ENCODE measurements around the gene SARDH. TPM values are rescaled to one million over a fixed set of nuclear protein-coding genes. Genes with fewer than 3 reads are reported as not detected.

The SARDH gene
- polyA plus RNA-seq, 1 donor (not counting 4 experiments of a cell fraction or from before 2014, with no cell fraction given): 0.03 TPM

GRCh38 chr9:133712221-133713100, 25.7 kb downstream of the SARDH start:
- no peak overlapping the region for H3K4me3 ChIP-seq (ENCODE audit: control insufficient read depth in 2 of 3, extremely low read depth in 1 of 3, insufficient read depth in 2 of 3, low read depth in 1 of 3, low read length in 3 of 3)
- no peaks in the 10 kb centered on the region for H3K9me3 ChIP-seq (ENCODE audit: control insufficient read depth, low read depth, low read length)
- no peaks in the 10 kb centered on the region for H3K9me1 ChIP-seq (ENCODE audit: control insufficient read depth, extremely low read depth, insufficient read depth, low read length)
- DNase-seq (ENCODE audit: low read depth, low spot score) (no peak), FAIRE-seq (no peak)
- no peaks in the 10 kb centered on the region for H3K4me1 ChIP-seq (ENCODE audit: control insufficient read depth, extremely low read depth, insufficient read depth, low read length)
- H3K27ac ChIP-seq (ENCODE audit: control insufficient read depth, insufficient read depth, low read length): no peak overlapping the region
- peaks cover 8% of the 10 kb centered on the region for H3K27me3 ChIP-seq (ENCODE audit: control insufficient read depth, extremely low read depth, insufficient read depth, low read length)
- dilution Hi-C loops (cut with MboI; ENCODE audit: extremely low pct_ligation_motif_present, low sequenced_read_pairs): no loop called here
- H4K20me1 ChIP-seq (ENCODE audit: control insufficient read depth, extremely low read depth, insufficient read depth, low read length): no peaks in the 10 kb centered on the region
- no peaks in the 10 kb centered on the region for H3K79me2 ChIP-seq (ENCODE audit: control insufficient read depth, insufficient read depth, low read length)
- H2AFZ ChIP-seq (ENCODE audit: control insufficient read depth, low read length): no peak overlapping the region
- H3K9ac ChIP-seq (ENCODE audit: control insufficient read depth, extremely low read depth, insufficient read depth, low read length): no peak overlapping the region
- no peak overlapping the region for H3K4me2 ChIP-seq (ENCODE audit: control insufficient read depth, extremely low read depth, insufficient read depth, low read depth, low read length)
- H3K36me3 ChIP-seq (ENCODE audit: control insufficient read depth in 2 of 2, extremely low read depth in 1 of 2, insufficient read depth in 2 of 2, low read length in 2 of 2): no peaks in the 10 kb centered on the region
- TF ChIP-seq CTCF (optimal IDR thresholded peaks at IDR 0.05 in 1 of 3, IDR thresholded peaks at IDR 0.05 in 1 of 3, conservative IDR thresholded peaks at IDR 0.05 in 1 of 3; ENCODE audit: extremely low read depth in 1 of 3, insufficient read depth in 2 of 3, low read length in 3 of 3) (no peak), EZH2 (IDR thresholded peaks at IDR 0.05; ENCODE audit: low read length) (no peak)

GRCh38 chr9:133711428-133712220, 26.5 kb downstream of the SARDH start:
- no peaks in the 10 kb centered on the region for H3K9me1 ChIP-seq (ENCODE audit: control insufficient read depth, extremely low read depth, insufficient read depth, low read length)
- H3K27me3 ChIP-seq (ENCODE audit: control insufficient read depth, extremely low read depth, insufficient read depth, low read length): peaks cover 14% of the 10 kb centered on the region
- H3K27ac ChIP-seq (ENCODE audit: control insufficient read depth, insufficient read depth, low read length): no peak overlapping the region
- H3K79me2 ChIP-seq (ENCODE audit: control insufficient read depth, insufficient read depth, low read length): no peaks in the 10 kb centered on the region
- no peaks in the 10 kb centered on the region for H3K4me1 ChIP-seq (ENCODE audit: control insufficient read depth, extremely low read depth, insufficient read depth, low read length)
- H2AFZ ChIP-seq (ENCODE audit: control insufficient read depth, low read length): no peak overlapping the region
- H4K20me1 ChIP-seq (ENCODE audit: control insufficient read depth, extremely low read depth, insufficient read depth, low read length): no peaks in the 10 kb centered on the region
- no peak overlapping the region for H3K4me2 ChIP-seq (ENCODE audit: control insufficient read depth, extremely low read depth, insufficient read depth, low read depth, low read length)
- H3K4me3 ChIP-seq (ENCODE audit: control insufficient read depth in 2 of 3, extremely low read depth in 1 of 3, insufficient read depth in 2 of 3, low read depth in 1 of 3, low read length in 3 of 3): no peak overlapping the region
- no peak overlapping the region for H3K9ac ChIP-seq (ENCODE audit: control insufficient read depth, extremely low read depth, insufficient read depth, low read length)
- DNase-seq (ENCODE audit: low read depth, low spot score): no peak
- dilution Hi-C loops (cut with MboI; ENCODE audit: extremely low pct_ligation_motif_present, low sequenced_read_pairs): no loop called here
- no peak for FAIRE-seq
- H3K36me3 ChIP-seq (ENCODE audit: control insufficient read depth in 2 of 2, extremely low read depth in 1 of 2, insufficient read depth in 2 of 2, low read length in 2 of 2): no peaks in the 10 kb centered on the region
- no peaks in the 10 kb centered on the region for H3K9me3 ChIP-seq (ENCODE audit: control insufficient read depth, low read depth, low read length)
- TF ChIP-seq EZH2 (IDR thresholded peaks at IDR 0.05; ENCODE audit: low read length): no peak
- TF ChIP-seq CTCF (optimal IDR thresholded peaks at IDR 0.05 in 1 of 3, IDR thresholded peaks at IDR 0.05 in 1 of 3, conservative IDR thresholded peaks at IDR 0.05 in 1 of 3; ENCODE audit: extremely low read depth in 1 of 3, insufficient read depth in 2 of 3, low read length in 3 of 3): no peak

Measured in keratinocyte (primary cell).